AG09309 (cell line): ENCODE results near the gene TIMP2.

Experiments
- DNase-seq: peaks from one replicate; pipeline ENCODE4 v3.0.0-alpha.2; 2010; ENCODE audit warnings: low read depth
- H3K4me3 ChIP-seq: 2 replicates; pipeline ENCODE4 v1.5.1; 2011; ENCODE audit warnings: mild to moderate bottlenecking, low read depth, low read length, moderate library complexity; ENCODE audit not compliant: control insufficient read depth
- CTCF ChIP-seq: IDR thresholded peaks from 2 replicates; pipeline ENCODE4 v1.5.1; 2011; ENCODE audit warnings: mild to moderate bottlenecking, low read depth, low read length, inconsistent platforms; ENCODE audit not compliant: insufficient read depth, control insufficient read depth; ENCODE audit errors: missing control alignments

Gene TIMP2

GRCh38 chr17:78933025-78933958, 8.1 kb upstream of the TIMP2 start:
- DNase-seq = peak; percentile 93
- H3K4me3 ChIP-seq = peak overlapping the region; percentile 13

GRCh38 chr17:78929908-78930775, 5.0 kb upstream of the TIMP2 start:
- no peak overlapping the region for H3K4me3 ChIP-seq
- no peak for DNase-seq
- TF ChIP-seq CTCF = no peak

More at GRCh38 chr17:78933025-78933958, 8.1 kb upstream of the TIMP2 start:
- no peak for TF ChIP-seq CTCF

- no peak for TF ChIP-seq CTCF
- peak; percentile 69 for DNase-seq
- peak overlapping the region; percentile 97 for H3K4me3 ChIP-seq
These were observed 722 bp upstream of the TIMP2 start for GRCh38 chr17:78925662-78926555.

GRCh38 chr17:78924481-78925151, 571 bp downstream of the TIMP2 start:
- H3K4me3 ChIP-seq = peak overlapping the region; percentile 97
- no peak for DNase-seq
- no peak for TF ChIP-seq CTCF

GRCh38 chr17:78923660-78924453, 1.3 kb downstream of the TIMP2 start:
- no peak for TF ChIP-seq CTCF
- no peak for DNase-seq
- H3K4me3 ChIP-seq = peak overlapping the region; percentile 97
